ENCODE data around the gene HLA-F.

DNA sequence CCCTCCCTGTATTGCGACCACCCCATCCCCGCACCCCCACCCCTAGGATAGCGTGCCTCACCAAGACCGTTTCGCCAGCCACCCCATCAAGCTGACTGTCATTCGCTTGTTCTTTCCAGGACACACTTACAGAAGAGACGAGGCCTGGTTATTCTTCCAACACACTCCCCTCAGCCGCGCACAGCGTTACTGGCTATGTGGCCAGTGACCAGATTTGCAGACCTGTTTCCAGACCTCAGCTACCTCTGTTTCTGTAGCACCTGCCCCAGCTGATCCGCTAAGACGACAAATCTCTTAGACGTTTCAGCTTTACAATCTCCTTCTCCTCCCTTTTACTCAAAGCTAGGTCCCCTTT is 26.1 kb downstream of the HLA-F start:
- TF ChIP-seq, protein P1, sequence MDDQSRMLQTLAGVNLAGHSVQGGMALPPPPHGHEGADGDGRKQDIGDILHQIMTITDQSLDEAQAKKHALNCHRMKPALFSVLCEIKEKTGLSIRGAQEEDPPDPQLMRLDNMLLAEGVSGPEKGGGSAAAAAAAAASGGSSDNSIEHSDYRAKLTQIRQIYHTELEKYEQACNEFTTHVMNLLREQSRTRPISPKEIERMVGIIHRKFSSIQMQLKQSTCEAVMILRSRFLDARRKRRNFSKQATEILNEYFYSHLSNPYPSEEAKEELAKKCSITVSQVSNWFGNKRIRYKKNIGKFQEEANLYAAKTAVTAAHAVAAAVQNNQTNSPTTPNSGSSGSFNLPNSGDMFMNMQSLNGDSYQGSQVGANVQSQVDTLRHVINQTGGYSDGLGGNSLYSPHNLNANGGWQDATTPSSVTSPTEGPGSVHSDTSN (CRISPR knock-in tag; IDR thresholded peaks at IDR 0.05): no peak
- TF ChIP-seq, protein P2, sequence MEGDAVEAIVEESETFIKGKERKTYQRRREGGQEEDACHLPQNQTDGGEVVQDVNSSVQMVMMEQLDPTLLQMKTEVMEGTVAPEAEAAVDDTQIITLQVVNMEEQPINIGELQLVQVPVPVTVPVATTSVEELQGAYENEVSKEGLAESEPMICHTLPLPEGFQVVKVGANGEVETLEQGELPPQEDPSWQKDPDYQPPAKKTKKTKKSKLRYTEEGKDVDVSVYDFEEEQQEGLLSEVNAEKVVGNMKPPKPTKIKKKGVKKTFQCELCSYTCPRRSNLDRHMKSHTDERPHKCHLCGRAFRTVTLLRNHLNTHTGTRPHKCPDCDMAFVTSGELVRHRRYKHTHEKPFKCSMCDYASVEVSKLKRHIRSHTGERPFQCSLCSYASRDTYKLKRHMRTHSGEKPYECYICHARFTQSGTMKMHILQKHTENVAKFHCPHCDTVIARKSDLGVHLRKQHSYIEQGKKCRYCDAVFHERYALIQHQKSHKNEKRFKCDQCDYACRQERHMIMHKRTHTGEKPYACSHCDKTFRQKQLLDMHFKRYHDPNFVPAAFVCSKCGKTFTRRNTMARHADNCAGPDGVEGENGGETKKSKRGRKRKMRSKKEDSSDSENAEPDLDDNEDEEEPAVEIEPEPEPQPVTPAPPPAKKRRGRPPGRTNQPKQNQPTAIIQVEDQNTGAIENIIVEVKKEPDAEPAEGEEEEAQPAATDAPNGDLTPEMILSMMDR (tag by site-specific recombination; IDR thresholded peaks at IDR 0.05): no peak
- TF ChIP-seq SP2 (tag by site-specific recombination; IDR thresholded peaks at IDR 0.05) (no peak), ZBTB20 (tag by site-specific recombination; IDR thresholded peaks at IDR 0.05) (no peak), MYNN (tag by site-specific recombination; IDR thresholded peaks at IDR 0.05; ENCODE audit: borderline replicate concordance) (no peak)
- TF ChIP-seq, protein P3, sequence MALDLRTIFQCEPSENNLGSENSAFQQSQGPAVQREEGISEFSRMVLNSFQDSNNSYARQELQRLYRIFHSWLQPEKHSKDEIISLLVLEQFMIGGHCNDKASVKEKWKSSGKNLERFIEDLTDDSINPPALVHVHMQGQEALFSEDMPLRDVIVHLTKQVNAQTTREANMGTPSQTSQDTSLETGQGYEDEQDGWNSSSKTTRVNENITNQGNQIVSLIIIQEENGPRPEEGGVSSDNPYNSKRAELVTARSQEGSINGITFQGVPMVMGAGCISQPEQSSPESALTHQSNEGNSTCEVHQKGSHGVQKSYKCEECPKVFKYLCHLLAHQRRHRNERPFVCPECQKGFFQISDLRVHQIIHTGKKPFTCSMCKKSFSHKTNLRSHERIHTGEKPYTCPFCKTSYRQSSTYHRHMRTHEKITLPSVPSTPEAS (tag by site-specific recombination; IDR thresholded peaks at IDR 0.05): no peak
